Measurements from ENCODE around the gene SDHA. TPM values are rescaled to one million over a fixed set of nuclear protein-coding genes. Genes with fewer than 3 reads are reported as not detected.
"Not testable (repeated sequence)": the region's sequence is repeated elsewhere in the genome, so short reads cannot be mapped to it uniquely, and the experiment has no call there.

SDHA gene
- polyA plus RNA-seq, 3 donors = 55.0 to 98.0 (median 91.5) TPM

- no peak overlapping the region for H3K27ac ChIP-seq (ENCODE audit: low read depth in 1 of 2, low read length in 2 of 2)
- H3K9ac ChIP-seq (ENCODE audit: insufficient read depth, low read length, poor library complexity, severe bottlenecking) = no peak overlapping the region
- no peak for TF ChIP-seq CTCF (IDR thresholded peaks at IDR 0.05)
- no peaks in the 10 kb centered on the region for H4K20me1 ChIP-seq (ENCODE audit: insufficient read depth, low read length)
- Mint-ChIP-seq H3K4me1 (no peaks in the 10 kb centered on the region), H3K27ac (no peak overlapping the region), H3K9me3 (no peaks in the 10 kb centered on the region), H3K4me3 (no peak overlapping the region), H3K36me3 (peaks cover 73 to 85% of the 10 kb centered on the region in 2 donors), H3K27me3 (ENCODE audit: low read depth in 3 of 3) (peaks cover 0 to 3% (median 0%) of the 10 kb centered on the region in 3 donors)
- H3K4me2 ChIP-seq (replicated peaks; ENCODE audit: extremely low read depth, low read length, poor library complexity, severe bottlenecking) = no peak overlapping the region
- H3K27me3 ChIP-seq (ENCODE audit: control insufficient read depth in 2 of 2, insufficient read depth in 2 of 2, low read length in 2 of 2) = no peaks in the 10 kb centered on the region
- H3K9me3 ChIP-seq (replicated peaks in 1 of 2; ENCODE audit: control insufficient read depth in 1 of 2, insufficient read depth in 1 of 2, low read length in 2 of 2) = no peaks in the 10 kb centered on the region
- H2AFZ ChIP-seq (ENCODE audit: insufficient read depth, low read depth, low read length, poor library complexity, severe bottlenecking) = no peak overlapping the region
- no peaks in the 10 kb centered on the region for H3K79me2 ChIP-seq (ENCODE audit: insufficient read depth, low read length)
- H3K36me3 ChIP-seq (replicated peaks in 1 of 2; ENCODE audit: control insufficient read depth in 1 of 2, insufficient read depth in 2 of 2, low read length in 2 of 2) = peaks cover 74 to 86% of the 10 kb centered on the region in 2 donors
- no peak overlapping the region for H3K4me3 ChIP-seq (replicated peaks in 1 of 3; ENCODE audit: low read depth in 2 of 3, low read length in 3 of 3)
- 98% methylated on average over 5 of the region's 8 CpGs for WGBS (ENCODE audit: insufficient coverage)
- intact Hi-C loops (cut with micrococcal nuclease) = no loop called here
- DNase-seq = no peak
- H3K4me1 ChIP-seq (ENCODE audit: control insufficient read depth in 1 of 2, insufficient read depth in 2 of 2, low read length in 2 of 2) = no peaks in the 10 kb centered on the region
Observed at GRCh38 chr5:234450-234849, 16.3 kb downstream of the SDHA start.

- 95% methylated on average over 3 of the region's 9 CpGs for WGBS (ENCODE audit: insufficient coverage)
- intact Hi-C loops (cut with micrococcal nuclease); H3K27ac Mint-ChIP-seq: not testable (repeated sequence)
Observed at GRCh38 chr5:235527-235926, 17.4 kb downstream of the SDHA start.

GRCh38 chr5:237931-238330, 19.8 kb downstream of the SDHA start:
- peaks cover 76 to 85% of the 10 kb centered on the region in 2 donors for H3K36me3 ChIP-seq (replicated peaks in 1 of 2; ENCODE audit: control insufficient read depth in 1 of 2, insufficient read depth in 2 of 2, low read length in 2 of 2)
- intact Hi-C loops (cut with micrococcal nuclease); H3K27ac ChIP-seq (ENCODE audit: low read depth in 1 of 2, low read length in 2 of 2); H3K4me1 Mint-ChIP-seq; H3K79me2 ChIP-seq (ENCODE audit: insufficient read depth, low read length); H3K27ac Mint-ChIP-seq; H3K27me3 ChIP-seq (ENCODE audit: control insufficient read depth in 2 of 2, insufficient read depth in 2 of 2, low read length in 2 of 2); H3K4me3 Mint-ChIP-seq; H3K9me3 Mint-ChIP-seq; H3K9ac ChIP-seq (ENCODE audit: insufficient read depth, low read length, poor library complexity, severe bottlenecking); H3K4me3 ChIP-seq (replicated peaks in 1 of 3; ENCODE audit: low read depth in 2 of 3, low read length in 3 of 3); H2AFZ ChIP-seq (ENCODE audit: insufficient read depth, low read depth, low read length, poor library complexity, severe bottlenecking); H3K27me3 Mint-ChIP-seq (ENCODE audit: low read depth in 3 of 3); H3K4me1 ChIP-seq (ENCODE audit: control insufficient read depth in 1 of 2, insufficient read depth in 2 of 2, low read length in 2 of 2); H4K20me1 ChIP-seq (ENCODE audit: insufficient read depth, low read length); DNase-seq; H3K4me2 ChIP-seq (replicated peaks; ENCODE audit: extremely low read depth, low read length, poor library complexity, severe bottlenecking): not testable (repeated sequence)
- 98% methylated on average over 4 of the region's 8 CpGs for WGBS (ENCODE audit: insufficient coverage)
- H3K9me3 ChIP-seq (replicated peaks in 1 of 2; ENCODE audit: control insufficient read depth in 1 of 2, insufficient read depth in 1 of 2, low read length in 2 of 2) = peaks cover 4 to 18% of the 10 kb centered on the region in 2 donors
- H3K36me3 Mint-ChIP-seq = peaks cover 85 to 90% of the 10 kb centered on the region in 2 donors

More at GRCh38 chr5:235527-235926, 17.4 kb downstream of the SDHA start:
- H3K4me2 ChIP-seq (replicated peaks; ENCODE audit: extremely low read depth, low read length, poor library complexity, severe bottlenecking); H4K20me1 ChIP-seq (ENCODE audit: insufficient read depth, low read length); H3K9ac ChIP-seq (ENCODE audit: insufficient read depth, low read length, poor library complexity, severe bottlenecking); H3K4me3 ChIP-seq (replicated peaks in 1 of 3; ENCODE audit: low read depth in 2 of 3, low read length in 3 of 3); H3K27ac ChIP-seq (ENCODE audit: low read depth in 1 of 2, low read length in 2 of 2); H3K79me2 ChIP-seq (ENCODE audit: insufficient read depth, low read length); H3K9me3 Mint-ChIP-seq; H3K9me3 ChIP-seq (replicated peaks in 1 of 2; ENCODE audit: control insufficient read depth in 1 of 2, insufficient read depth in 1 of 2, low read length in 2 of 2); H2AFZ ChIP-seq (ENCODE audit: insufficient read depth, low read depth, low read length, poor library complexity, severe bottlenecking); H3K4me3 Mint-ChIP-seq; H3K27me3 Mint-ChIP-seq (ENCODE audit: low read depth in 3 of 3); DNase-seq; H3K27me3 ChIP-seq (ENCODE audit: control insufficient read depth in 2 of 2, insufficient read depth in 2 of 2, low read length in 2 of 2); H3K4me1 ChIP-seq (ENCODE audit: control insufficient read depth in 1 of 2, insufficient read depth in 2 of 2, low read length in 2 of 2); H3K4me1 Mint-ChIP-seq: not testable (repeated sequence)
- H3K36me3 Mint-ChIP-seq = peaks cover 78 to 90% of the 10 kb centered on the region in 2 donors
- H3K36me3 ChIP-seq (replicated peaks in 1 of 2; ENCODE audit: control insufficient read depth in 1 of 2, insufficient read depth in 2 of 2, low read length in 2 of 2) = peaks cover 76 to 85% of the 10 kb centered on the region in 2 donors

GRCh38 chr5:240550-240949, 22.4 kb downstream of the SDHA start:
- H3K4me3 ChIP-seq (replicated peaks in 1 of 3; ENCODE audit: low read depth in 2 of 3, low read length in 3 of 3); H3K79me2 ChIP-seq (ENCODE audit: insufficient read depth, low read length); H3K4me2 ChIP-seq (replicated peaks; ENCODE audit: extremely low read depth, low read length, poor library complexity, severe bottlenecking); DNase-seq; H3K4me1 ChIP-seq (ENCODE audit: control insufficient read depth in 1 of 2, insufficient read depth in 2 of 2, low read length in 2 of 2); H3K27ac Mint-ChIP-seq; H4K20me1 ChIP-seq (ENCODE audit: insufficient read depth, low read length); H3K9me3 Mint-ChIP-seq; H3K4me3 Mint-ChIP-seq; H3K4me1 Mint-ChIP-seq; H3K27me3 Mint-ChIP-seq (ENCODE audit: low read depth in 3 of 3); H3K27me3 ChIP-seq (ENCODE audit: control insufficient read depth in 2 of 2, insufficient read depth in 2 of 2, low read length in 2 of 2); H2AFZ ChIP-seq (ENCODE audit: insufficient read depth, low read depth, low read length, poor library complexity, severe bottlenecking); H3K9ac ChIP-seq (ENCODE audit: insufficient read depth, low read length, poor library complexity, severe bottlenecking); H3K27ac ChIP-seq (ENCODE audit: low read depth in 1 of 2, low read length in 2 of 2): not testable (repeated sequence)
- Histone ChIP-seq H3K36me3 (replicated peaks in 1 of 2; ENCODE audit: control insufficient read depth in 1 of 2, insufficient read depth in 2 of 2, low read length in 2 of 2) (peaks cover 56 to 84% of the 10 kb centered on the region in 2 donors), H3K9me3 (replicated peaks in 1 of 2; ENCODE audit: control insufficient read depth in 1 of 2, insufficient read depth in 1 of 2, low read length in 2 of 2) (peaks cover 4 to 18% of the 10 kb centered on the region in 2 donors)
- peaks cover 79 to 83% of the 10 kb centered on the region in 2 donors for H3K36me3 Mint-ChIP-seq
- intact Hi-C loops (cut with micrococcal nuclease) = loop anchor here in 1 of 2 donors (10.0 kb wide), 1 partner anchor 1344 kb away; no protein-coding TSS in a partner anchor
- no CpG with 5 or more reads among the region's 7 CpGs for WGBS (ENCODE audit: insufficient coverage)

All from CD14-positive monocyte (primary cell).